Measurements from ENCODE around the gene RNU5B-1. TPM values are rescaled to one million over a fixed set of nuclear protein-coding genes. Genes with fewer than 3 reads are reported as not detected.

RNU5B-1 gene
- total RNA-seq, 3 donors from 2014 or later, result not detected

DNA sequence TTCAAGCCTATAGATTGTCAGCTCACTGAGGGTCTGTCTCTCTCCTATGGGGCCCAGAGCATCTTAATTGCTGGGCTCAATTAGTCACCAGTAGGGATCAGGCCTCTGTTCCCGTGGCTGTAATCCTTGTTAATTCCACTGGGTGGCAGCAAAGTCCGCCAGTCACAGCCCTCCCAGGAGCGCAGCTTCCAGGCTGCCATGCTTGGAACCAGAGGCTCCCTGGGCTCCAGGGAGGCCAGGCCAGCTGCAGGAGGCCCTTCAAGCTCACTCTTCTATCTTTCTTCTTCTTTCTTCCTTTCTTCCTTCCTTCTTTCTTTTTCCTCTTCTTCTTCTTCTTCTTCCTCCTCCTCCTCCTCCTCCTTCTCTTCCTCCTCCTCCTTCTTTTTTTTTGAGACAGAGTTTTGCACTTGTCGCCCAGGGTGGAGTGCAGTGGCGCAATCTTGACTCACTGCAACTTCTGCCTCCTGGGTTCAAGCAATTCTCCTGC, 14.4 kb downstream of the RNU5B-1 start:
- intact Hi-C loops (cut with DNase I; ENCODE audit: low total_unique reads), result loop anchor here (1.0 kb wide), 1 partner anchor 66 kb away; no protein-coding TSS in a partner anchor
- Histone ChIP-seq H3K27ac (no peak overlapping the region), H3K4me1 (no peaks in the 10 kb centered on the region), H3K27me3 (no peaks in the 10 kb centered on the region), H3K9me3 (no peaks in the 10 kb centered on the region), H3K4me3 (no peak overlapping the region), H3K36me3 (no peaks in the 10 kb centered on the region)
- TF ChIP-seq, protein P1, sequence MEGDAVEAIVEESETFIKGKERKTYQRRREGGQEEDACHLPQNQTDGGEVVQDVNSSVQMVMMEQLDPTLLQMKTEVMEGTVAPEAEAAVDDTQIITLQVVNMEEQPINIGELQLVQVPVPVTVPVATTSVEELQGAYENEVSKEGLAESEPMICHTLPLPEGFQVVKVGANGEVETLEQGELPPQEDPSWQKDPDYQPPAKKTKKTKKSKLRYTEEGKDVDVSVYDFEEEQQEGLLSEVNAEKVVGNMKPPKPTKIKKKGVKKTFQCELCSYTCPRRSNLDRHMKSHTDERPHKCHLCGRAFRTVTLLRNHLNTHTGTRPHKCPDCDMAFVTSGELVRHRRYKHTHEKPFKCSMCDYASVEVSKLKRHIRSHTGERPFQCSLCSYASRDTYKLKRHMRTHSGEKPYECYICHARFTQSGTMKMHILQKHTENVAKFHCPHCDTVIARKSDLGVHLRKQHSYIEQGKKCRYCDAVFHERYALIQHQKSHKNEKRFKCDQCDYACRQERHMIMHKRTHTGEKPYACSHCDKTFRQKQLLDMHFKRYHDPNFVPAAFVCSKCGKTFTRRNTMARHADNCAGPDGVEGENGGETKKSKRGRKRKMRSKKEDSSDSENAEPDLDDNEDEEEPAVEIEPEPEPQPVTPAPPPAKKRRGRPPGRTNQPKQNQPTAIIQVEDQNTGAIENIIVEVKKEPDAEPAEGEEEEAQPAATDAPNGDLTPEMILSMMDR (IDR thresholded peaks at IDR 0.05), result peak; percentile 83 to 97 (median 96)
- TF ChIP-seq POLR2A (IDR thresholded peaks at IDR 0.05), result no peak
- peak in 1 of 3 donors; percentile 9 for TF ChIP-seq POLR2AphosphoS5 (IDR thresholded peaks at IDR 0.05)
- peak; percentile 61 to 80 for DNase-seq (ENCODE audit: low spot score in 2 of 2)

DNA sequence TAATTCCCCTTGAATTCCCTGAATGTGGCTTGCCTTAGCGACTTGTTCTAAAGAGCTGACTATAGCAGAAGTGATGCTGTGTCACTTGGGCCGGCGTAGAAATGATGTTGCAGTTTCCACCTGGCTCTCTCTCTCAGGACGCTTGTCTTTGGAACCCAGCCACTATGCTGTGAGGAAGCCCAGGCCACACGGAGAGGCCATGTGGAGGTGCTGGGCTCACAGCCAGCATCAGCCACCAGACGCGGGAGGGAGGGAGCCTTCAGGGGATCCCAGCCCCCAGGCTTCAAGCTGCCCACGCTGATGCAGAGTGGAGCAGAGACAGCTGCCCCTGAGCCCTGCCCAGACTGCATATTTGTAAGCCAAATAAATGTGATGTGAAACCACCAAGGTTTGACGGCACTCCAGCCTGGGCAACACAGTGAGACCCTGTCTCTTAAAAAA, 18.6 kb downstream of the RNU5B-1 start:
- Histone ChIP-seq H3K27ac (no peak overlapping the region), H3K27me3 (no peaks in the 10 kb centered on the region), H3K9me3 (no peaks in the 10 kb centered on the region), H3K4me1 (no peaks in the 10 kb centered on the region), H3K4me3 (no peak overlapping the region), H3K36me3 (no peaks in the 10 kb centered on the region)
- no peak for TF ChIP-seq POLR2AphosphoS5 (IDR thresholded peaks at IDR 0.05)
- TF ChIP-seq, protein P1 (IDR thresholded peaks at IDR 0.05), result no peak
- no peak for TF ChIP-seq POLR2A (IDR thresholded peaks at IDR 0.05)
- intact Hi-C loops (cut with DNase I; ENCODE audit: low total_unique reads), result no loop called here
- DNase-seq (ENCODE audit: low spot score in 2 of 2), result no peak

DNA sequence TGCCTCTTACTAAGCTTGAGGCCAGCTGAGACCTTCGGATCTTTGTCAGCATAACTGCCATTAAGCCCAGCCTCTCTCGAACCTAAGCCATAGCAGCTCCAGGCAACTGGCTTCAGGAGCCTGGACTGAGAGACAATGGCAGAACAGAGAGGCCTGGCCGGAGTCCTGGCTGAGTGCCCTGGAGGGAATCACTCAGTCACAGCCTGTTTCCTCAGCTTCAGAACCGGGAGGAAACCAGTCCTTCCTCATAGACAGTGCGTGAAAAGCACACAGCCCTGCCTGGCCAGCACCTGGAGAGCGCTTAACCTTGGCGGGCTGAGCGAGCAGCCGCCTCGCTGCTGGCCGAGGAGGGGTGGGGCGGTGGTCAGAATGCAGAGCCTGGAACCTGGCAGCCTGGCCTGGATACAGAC, 21.6 kb downstream of the RNU5B-1 start:
- H3K4me1 ChIP-seq, result no peaks in the 10 kb centered on the region
- DNase-seq (ENCODE audit: low spot score in 2 of 2), result peak; percentile 32 to 72
- H3K36me3 ChIP-seq, result no peaks in the 10 kb centered on the region
- TF ChIP-seq POLR2A (IDR thresholded peaks at IDR 0.05), result no peak
- TF ChIP-seq, protein P1 (IDR thresholded peaks at IDR 0.05), result no peak
- TF ChIP-seq POLR2AphosphoS5 (IDR thresholded peaks at IDR 0.05), result no peak
- intact Hi-C loops (cut with DNase I; ENCODE audit: low total_unique reads), result no loop called here
- H3K27ac ChIP-seq, result peak overlapping the region; percentile 5 to 12
- H3K4me3 ChIP-seq, result no peak overlapping the region
- no peaks in the 10 kb centered on the region for H3K9me3 ChIP-seq
- no peaks in the 10 kb centered on the region for H3K27me3 ChIP-seq

GRCh38 chr15:65326818-65327217, 22.3 kb downstream of the RNU5B-1 start:
- TF ChIP-seq POLR2AphosphoS5 (IDR thresholded peaks at IDR 0.05) (no peak), POLR2A (IDR thresholded peaks at IDR 0.05) (no peak)
- TF ChIP-seq, protein P1 (IDR thresholded peaks at IDR 0.05), result no peak
- no peak for DNase-seq (ENCODE audit: low spot score in 2 of 2)
- Histone ChIP-seq H3K27me3 (no peaks in the 10 kb centered on the region), H3K4me1 (no peaks in the 10 kb centered on the region), H3K9me3 (no peaks in the 10 kb centered on the region), H3K27ac (no peak overlapping the region), H3K4me3 (no peak overlapping the region), H3K36me3 (no peaks in the 10 kb centered on the region)
- intact Hi-C loops (cut with DNase I; ENCODE audit: low total_unique reads), result no loop called here

DNA sequence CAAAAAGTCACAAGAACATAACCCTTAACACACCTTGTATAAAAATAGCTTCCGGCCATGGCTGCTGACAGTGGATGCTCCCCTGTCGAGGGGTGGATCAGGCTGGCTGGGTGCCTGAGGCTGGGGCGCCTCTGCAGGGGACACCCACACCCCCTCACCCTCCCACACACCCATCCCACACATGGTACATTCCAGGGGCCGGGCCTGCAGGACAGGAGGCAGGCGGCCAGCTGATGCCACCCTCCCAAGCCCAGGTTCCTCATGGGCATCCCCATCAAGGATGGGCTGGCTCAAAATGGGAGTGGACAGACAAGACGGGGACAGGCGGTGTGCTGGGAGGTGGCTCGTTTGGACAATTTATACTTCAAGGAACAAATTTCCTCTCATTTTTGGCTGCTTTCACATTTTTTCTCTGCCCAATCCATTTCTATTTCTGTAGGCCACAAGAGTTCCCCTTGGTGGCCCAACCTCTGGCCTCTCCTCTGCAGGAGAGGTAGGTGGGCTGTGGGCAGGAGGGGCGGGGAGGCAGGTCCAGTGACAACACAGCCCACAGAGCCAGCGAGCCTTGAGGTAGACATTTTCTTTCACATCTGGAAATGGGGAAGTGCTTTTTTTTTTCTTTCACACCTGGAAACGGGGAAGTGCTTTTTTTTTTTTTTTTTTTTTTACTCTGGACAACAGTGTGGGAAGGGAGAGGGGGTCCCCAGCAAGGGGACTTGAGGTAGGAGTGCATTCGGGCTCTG, 23.3 kb downstream of the RNU5B-1 start:
- H3K4me1 ChIP-seq, result no peaks in the 10 kb centered on the region
- H3K36me3 ChIP-seq, result no peaks in the 10 kb centered on the region
- TF ChIP-seq, protein P1 (IDR thresholded peaks at IDR 0.05), result no peak
- no peak for TF ChIP-seq POLR2A (IDR thresholded peaks at IDR 0.05)
- TF ChIP-seq POLR2AphosphoS5 (IDR thresholded peaks at IDR 0.05), result no peak
- no peak overlapping the region for H3K27ac ChIP-seq
- intact Hi-C loops (cut with DNase I; ENCODE audit: low total_unique reads), result no loop called here
- no peaks in the 10 kb centered on the region for H3K9me3 ChIP-seq
- no peak overlapping the region for H3K4me3 ChIP-seq
- no peak for DNase-seq (ENCODE audit: low spot score in 2 of 2)
- no peaks in the 10 kb centered on the region for H3K27me3 ChIP-seq
